Fibroblast of lung (primary cell): ENCODE results near the gene EDARADD. TPM values are rescaled to one million over a fixed set of nuclear protein-coding genes. Genes with fewer than 3 reads are reported as not detected.

Experiments
- DNase-seq, 2 donors: peaks; one replicate each; pipeline versions ENCODE4 v3.0.0 to v3.0.0-alpha.2; 2010; ENCODE audit warnings: low read depth in 2 of 2
- H2AFZ ChIP-seq: 2 replicates; pipeline ENCODE4 v1.5.1; 2012; ENCODE audit warnings: low read length, control low read depth, inconsistent platforms
- H3K27ac ChIP-seq: 2 replicates; pipeline ENCODE4 v1.5.1; 2011; ENCODE audit warnings: low read length, control low read depth; ENCODE audit not compliant: insufficient read depth
- H3K27me3 ChIP-seq: 2 replicates; pipeline ENCODE4 v1.5.1; 2011; ENCODE audit warnings: mild to moderate bottlenecking, low read length; ENCODE audit not compliant: control insufficient read depth, insufficient read depth
- H3K36me3 ChIP-seq: 2 replicates; pipeline ENCODE4 v1.5.1; 2011; ENCODE audit warnings: low read length; ENCODE audit not compliant: control insufficient read depth, insufficient read depth
- H3K4me1 ChIP-seq: 2 replicates; pipeline ENCODE4 v1.5.1; 2011; ENCODE audit warnings: low read length; ENCODE audit not compliant: control insufficient read depth, insufficient read depth; ENCODE audit errors: extremely low read depth
- H3K4me2 ChIP-seq: 2 replicates; pipeline ENCODE4 v1.5.1; 2011; ENCODE audit warnings: low read length, control low read depth; ENCODE audit not compliant: insufficient read depth; ENCODE audit errors: extremely low read depth
- H3K4me3 ChIP-seq, 4 experiments: fragments of 200-600 bp in 1 of 4; sonication (generic) in 1 of 4; replicated peaks in 1 of 4; 2 replicates each; pipeline ENCODE4 v1.5.1; 2011 to 2016; ENCODE audit warnings: low read length in 4 of 4, low read depth in 3 of 4, mild to moderate bottlenecking in 3 of 4, control low read depth in 2 of 4, inconsistent platforms in 1 of 4, mixed read lengths in 1 of 4; ENCODE audit not compliant: insufficient read depth in 1 of 4; ENCODE audit errors: control extremely low read depth in 1 of 4
- H3K79me2 ChIP-seq: 2 replicates; pipeline ENCODE4 v1.5.1; 2012; ENCODE audit warnings: mild to moderate bottlenecking, low read length, inconsistent platforms; ENCODE audit not compliant: control insufficient read depth, insufficient read depth
- H3K9ac ChIP-seq: 2 replicates; pipeline ENCODE4 v1.5.1; 2011; ENCODE audit warnings: mild to moderate bottlenecking, low read length, control low read depth; ENCODE audit not compliant: insufficient read depth
- H3K9me3 ChIP-seq: 2 replicates; pipeline ENCODE4 v1.5.1; 2012; ENCODE audit warnings: low read depth, low read length; ENCODE audit not compliant: control insufficient read depth, insufficient read depth
- H4K20me1 ChIP-seq: 2 replicates; pipeline ENCODE4 v1.5.1; 2011; ENCODE audit warnings: low read length; ENCODE audit not compliant: control insufficient read depth, insufficient read depth; ENCODE audit errors: extremely low read depth
- EZH2 ChIP-seq: IDR thresholded peaks from 2 replicates; pipeline ENCODE4 v1.5.1; 2012; ENCODE audit warnings: low read length, control low read depth, mild to moderate bottlenecking; ENCODE audit errors: missing control alignments
- polyA plus RNA-seq, 2 donors: library from polyadenylated mRNA; depleted of rRNA in 1 of 2; stranded (reverse) in 1 of 2; unstranded in 1 of 2; fragments of >200 nt; gene quantifications; 2 replicates each; pipeline ENCODE4 v1.2.1, GENCODE V29; 2011 to 2012; ENCODE audit warnings: missing spikeins in 1 of 2
- total RNA-seq: library from RNA; depleted of rRNA; stranded (reverse); fragments of >200 nt; gene quantifications from 2 replicates; pipeline ENCODE4 v1.2.1, GENCODE V29; 2014
- TF ChIP-seq, protein P1 (sequence below), 2 donors: IDR thresholded peaks in 1 of 2; conservative IDR thresholded peaks in 1 of 2; 1 replicate in 1 of 2; 2 replicates in 1 of 2; pipeline ENCODE4 v1.5.1; 2011 to 2012; ENCODE audit warnings: low read length in 2 of 2, control low read depth in 1 of 2, inconsistent platforms in 1 of 2, low read depth in 1 of 2, mild to moderate bottlenecking in 1 of 2

Gene EDARADD
- total and polyA plus RNA-seq, 2 donors (not counting 1 experiment from before 2014, with no cell fraction given) = not detected

- no peak for TF ChIP-seq EZH2
- TF ChIP-seq, protein P1, sequence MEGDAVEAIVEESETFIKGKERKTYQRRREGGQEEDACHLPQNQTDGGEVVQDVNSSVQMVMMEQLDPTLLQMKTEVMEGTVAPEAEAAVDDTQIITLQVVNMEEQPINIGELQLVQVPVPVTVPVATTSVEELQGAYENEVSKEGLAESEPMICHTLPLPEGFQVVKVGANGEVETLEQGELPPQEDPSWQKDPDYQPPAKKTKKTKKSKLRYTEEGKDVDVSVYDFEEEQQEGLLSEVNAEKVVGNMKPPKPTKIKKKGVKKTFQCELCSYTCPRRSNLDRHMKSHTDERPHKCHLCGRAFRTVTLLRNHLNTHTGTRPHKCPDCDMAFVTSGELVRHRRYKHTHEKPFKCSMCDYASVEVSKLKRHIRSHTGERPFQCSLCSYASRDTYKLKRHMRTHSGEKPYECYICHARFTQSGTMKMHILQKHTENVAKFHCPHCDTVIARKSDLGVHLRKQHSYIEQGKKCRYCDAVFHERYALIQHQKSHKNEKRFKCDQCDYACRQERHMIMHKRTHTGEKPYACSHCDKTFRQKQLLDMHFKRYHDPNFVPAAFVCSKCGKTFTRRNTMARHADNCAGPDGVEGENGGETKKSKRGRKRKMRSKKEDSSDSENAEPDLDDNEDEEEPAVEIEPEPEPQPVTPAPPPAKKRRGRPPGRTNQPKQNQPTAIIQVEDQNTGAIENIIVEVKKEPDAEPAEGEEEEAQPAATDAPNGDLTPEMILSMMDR (conservative IDR thresholded peaks at IDR 0.05 in 1 of 2, IDR thresholded peaks at IDR 0.05 in 1 of 2; ENCODE audit: low read depth in 1 of 2, low read length in 2 of 2) = no peak
- no peaks in the 10 kb centered on the region for H3K27me3 ChIP-seq
- no peaks in the 10 kb centered on the region for H3K4me1 ChIP-seq
- H4K20me1 ChIP-seq = no peaks in the 10 kb centered on the region
- H3K79me2 ChIP-seq = no peaks in the 10 kb centered on the region
- no peak overlapping the region for H2AFZ ChIP-seq
- H3K27ac ChIP-seq = no peak overlapping the region
- H3K4me3 ChIP-seq = no peak overlapping the region
- no peak overlapping the region for H3K4me2 ChIP-seq
- no peak overlapping the region for H3K9ac ChIP-seq
- no peaks in the 10 kb centered on the region for H3K36me3 ChIP-seq
- H3K9me3 ChIP-seq = no peaks in the 10 kb centered on the region
- no peak for DNase-seq
Observed at GRCh38 chr1:236353813-236354212, 40.3 kb upstream of the EDARADD start.

GRCh38 chr1:236354330-236355147 is 39.5 kb upstream of the EDARADD start:
- peak; percentile 9 to 77 for DNase-seq
- H2AFZ ChIP-seq = no peak overlapping the region
- TF ChIP-seq EZH2 = no peak
- TF ChIP-seq, protein P1 (conservative IDR thresholded peaks at IDR 0.05 in 1 of 2, IDR thresholded peaks at IDR 0.05 in 1 of 2; ENCODE audit: low read depth in 1 of 2, low read length in 2 of 2) = no peak

GRCh38 chr1:236356141-236356540 is 37.9 kb upstream of the EDARADD start:
- no peaks in the 10 kb centered on the region for H3K79me2 ChIP-seq
- H4K20me1 ChIP-seq = no peaks in the 10 kb centered on the region
- H3K36me3 ChIP-seq = no peaks in the 10 kb centered on the region
- no peak overlapping the region for H3K4me2 ChIP-seq
- no peak overlapping the region for H3K27ac ChIP-seq
- H3K4me1 ChIP-seq = no peaks in the 10 kb centered on the region
- no peak overlapping the region for H3K9ac ChIP-seq
- TF ChIP-seq, protein P1 (conservative IDR thresholded peaks at IDR 0.05 in 1 of 2, IDR thresholded peaks at IDR 0.05 in 1 of 2; ENCODE audit: low read depth in 1 of 2, low read length in 2 of 2) = no peak
- no peak for TF ChIP-seq EZH2
- DNase-seq = no peak
- no peaks in the 10 kb centered on the region for H3K9me3 ChIP-seq
- H3K27me3 ChIP-seq = no peaks in the 10 kb centered on the region
- no peak overlapping the region for H3K4me3 ChIP-seq
- H2AFZ ChIP-seq = no peak overlapping the region

More at GRCh38 chr1:236354330-236355147, 39.5 kb upstream of the EDARADD start:
- no peaks in the 10 kb centered on the region for H4K20me1 ChIP-seq
- no peaks in the 10 kb centered on the region for H3K9me3 ChIP-seq
- no peak overlapping the region for H3K9ac ChIP-seq
- H3K4me3 ChIP-seq = no peak overlapping the region
- no peak overlapping the region for H3K4me2 ChIP-seq
- H3K27ac ChIP-seq = no peak overlapping the region
- no peaks in the 10 kb centered on the region for H3K4me1 ChIP-seq
- H3K36me3 ChIP-seq = no peaks in the 10 kb centered on the region
- H3K27me3 ChIP-seq = no peaks in the 10 kb centered on the region
- no peaks in the 10 kb centered on the region for H3K79me2 ChIP-seq
